ENCODE data around the gene BRD7.

BRD7 gene

DNA sequence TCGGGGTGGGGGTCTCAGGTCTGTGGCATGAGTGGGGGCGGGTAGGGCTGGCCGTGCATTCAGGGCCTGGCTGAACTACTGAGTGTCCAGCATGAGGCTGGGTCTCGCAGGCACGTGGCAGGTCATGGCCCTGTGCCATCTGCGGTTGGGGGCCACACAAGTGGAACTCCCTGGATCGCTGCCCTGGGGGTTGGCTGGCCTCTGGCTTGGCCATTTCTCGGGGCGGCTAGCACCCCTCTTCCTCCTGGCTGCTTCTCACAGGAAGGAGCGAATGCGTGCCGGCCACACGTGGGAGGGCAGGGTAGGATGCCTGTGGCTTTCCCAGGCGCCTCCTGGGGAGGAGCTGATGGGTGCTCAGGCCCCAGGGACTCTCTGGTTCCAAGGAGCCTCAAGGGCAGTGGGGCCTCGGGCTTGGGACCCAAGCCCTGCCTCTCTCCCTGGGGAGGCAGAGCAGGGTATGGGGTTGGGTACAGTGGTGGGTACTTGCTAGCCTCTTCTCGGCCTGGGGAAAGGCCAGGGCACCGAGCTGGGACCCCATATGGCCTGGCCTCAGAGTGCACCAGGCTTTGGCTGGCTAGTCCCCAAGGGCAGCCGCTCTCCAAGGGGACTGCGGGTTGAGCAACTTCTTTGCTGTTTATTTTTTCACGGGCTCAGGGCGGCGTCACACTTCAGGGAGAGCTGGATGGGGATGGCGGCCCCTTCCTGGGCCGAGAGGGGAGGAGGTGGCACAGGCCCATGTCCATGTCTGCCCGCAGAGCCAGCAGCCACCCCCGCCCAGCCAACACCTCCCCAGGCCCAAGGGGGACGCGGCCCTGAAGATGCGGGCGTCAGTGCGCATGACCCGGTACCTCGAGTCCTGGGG, 65.0 kb downstream of the BRD7 start:
- DNase-seq (ENCODE audit: low read depth in 2 of 2), result no peak

GRCh38 chr16:50303041-50303604, 65.7 kb downstream of the BRD7 start:
- DNase-seq (ENCODE audit: low read depth in 2 of 2), result no peak

DNA sequence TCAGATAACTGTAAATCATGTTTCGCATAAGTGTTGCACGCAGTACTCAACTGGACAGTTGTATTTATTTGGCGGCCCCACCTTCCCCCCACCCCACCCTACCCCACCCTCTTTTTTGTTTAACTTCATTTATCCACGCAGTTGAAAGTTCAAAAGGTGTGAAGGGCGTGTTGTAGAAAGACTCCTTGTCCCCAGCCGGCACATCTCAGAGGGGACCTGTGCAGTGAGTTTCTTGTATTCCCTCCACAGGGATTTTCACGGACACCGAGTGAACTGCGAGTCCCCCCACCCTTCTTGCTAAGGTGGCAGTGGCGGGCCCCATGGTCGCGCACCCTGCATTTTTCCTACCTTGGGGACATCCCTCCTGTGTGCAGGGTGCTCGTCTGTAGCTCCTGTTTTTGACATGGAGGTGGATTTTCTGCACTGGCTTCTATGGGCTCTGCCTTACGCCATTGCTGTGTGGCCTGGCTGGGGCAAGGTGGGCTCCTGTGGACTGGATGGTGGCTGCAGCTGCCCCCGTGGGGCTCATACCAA, 66.2 kb downstream of the BRD7 start:
- DNase-seq (ENCODE audit: low read depth in 2 of 2), result no peak

GRCh38 chr16:50301626-50302471, 66.9 kb downstream of the BRD7 start:
- DNase-seq (ENCODE audit: low read depth in 2 of 2), result no peak

- no peak for DNase-seq (ENCODE audit: low read depth in 2 of 2)
Measured at GRCh38 chr16:50300942-50301625, 67.7 kb downstream of the BRD7 start.

- DNase-seq (ENCODE audit: low read depth in 2 of 2), result no peak
Measured at GRCh38 chr16:50299508-50300105, 69.2 kb downstream of the BRD7 start.

DNA sequence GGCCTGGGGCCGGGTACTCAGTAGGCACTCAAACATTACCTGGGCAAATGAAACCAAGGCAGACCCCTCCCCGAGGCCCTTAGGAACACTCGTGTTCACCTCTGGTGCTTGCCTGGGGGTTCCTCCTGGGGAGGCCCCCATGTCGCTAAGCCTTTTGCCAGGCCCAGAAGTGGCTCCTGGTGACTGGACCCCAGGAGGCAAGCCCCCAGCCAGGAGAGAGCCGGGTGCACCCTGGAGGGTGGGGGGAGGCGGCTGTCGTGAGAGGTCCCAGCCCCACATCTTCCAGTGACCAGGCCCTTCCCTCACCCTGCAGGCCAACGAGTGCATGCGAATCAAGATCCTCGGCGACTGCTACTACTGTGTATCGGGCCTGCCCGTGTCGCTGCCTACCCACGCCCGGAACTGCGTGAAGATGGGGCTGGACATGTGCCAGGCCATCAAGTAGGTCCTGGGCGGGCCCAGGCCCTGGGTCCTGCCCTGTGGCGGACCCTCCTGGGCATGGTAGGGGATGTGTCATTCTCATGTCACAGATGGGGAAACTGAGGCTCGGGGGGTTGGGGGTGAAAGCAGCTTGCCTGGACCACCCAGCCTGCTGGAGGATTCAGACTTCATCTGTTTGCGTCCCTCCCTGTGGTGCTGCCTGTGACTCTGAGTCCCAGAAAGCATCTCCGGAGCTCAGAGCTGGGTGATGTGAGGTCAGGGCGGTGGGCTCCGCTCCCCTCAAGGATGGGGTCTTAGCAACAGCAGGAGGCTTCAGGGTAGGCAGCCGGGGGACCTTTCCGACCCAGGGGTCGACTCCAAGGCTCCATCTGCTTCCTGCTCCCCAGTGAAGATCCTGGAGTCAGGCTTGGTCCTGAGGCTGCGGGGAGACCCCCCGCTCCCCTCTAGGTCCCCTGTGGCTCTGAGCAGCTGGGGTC, 69.9 kb downstream of the BRD7 start:
- no peak for DNase-seq (ENCODE audit: low read depth in 2 of 2)

GRCh38 chr16:50298075-50298460, 70.7 kb downstream of the BRD7 start:
- no peak for DNase-seq (ENCODE audit: low read depth in 2 of 2)

DNA sequence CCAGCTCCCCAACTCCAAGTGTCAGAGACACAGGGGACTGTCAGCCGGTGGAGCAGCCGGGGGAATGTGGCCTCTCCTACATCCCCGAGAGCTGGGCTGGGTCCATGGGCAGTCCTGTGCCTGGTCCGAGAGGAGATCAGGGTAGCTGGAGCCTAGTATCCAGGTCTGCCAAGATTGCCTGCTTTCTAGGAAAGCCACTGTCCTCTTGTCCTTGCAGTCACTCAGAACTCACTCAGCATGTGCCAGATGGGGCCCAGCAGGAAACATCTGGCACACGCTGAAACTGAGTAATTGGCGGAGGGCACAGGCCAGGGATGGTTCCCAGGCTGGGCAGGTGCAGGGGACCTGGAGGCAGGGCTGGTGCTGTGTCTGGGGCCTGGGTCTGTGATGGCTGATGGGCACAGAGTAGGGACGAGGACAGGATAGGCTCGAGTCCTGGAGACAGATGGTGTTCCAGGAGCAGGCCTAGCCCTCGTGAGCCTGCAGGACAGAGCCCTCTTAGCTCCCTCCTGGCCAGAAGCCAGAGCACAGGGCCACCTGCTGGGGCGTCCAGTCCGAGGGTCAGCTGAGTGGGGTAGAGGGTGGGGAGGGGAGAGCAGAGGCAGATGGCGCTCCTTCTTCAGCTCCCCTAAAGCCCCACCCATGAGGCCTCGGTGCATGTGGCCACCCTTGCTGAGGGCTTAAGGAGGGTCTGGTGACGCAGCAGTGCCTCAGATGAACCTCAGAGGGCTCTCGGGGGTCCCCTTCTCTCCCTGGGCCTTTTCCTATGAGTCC, 71.3 kb downstream of the BRD7 start:
- no peak for DNase-seq (ENCODE audit: low read depth in 2 of 2)

GRCh38 chr16:50296807-50297206, 72.0 kb downstream of the BRD7 start:
- DNase-seq (ENCODE audit: low read depth in 2 of 2), result no peak

GRCh38 chr16:50295541-50296132, 73.2 kb downstream of the BRD7 start:
- DNase-seq (ENCODE audit: low read depth in 2 of 2), result no peak

DNA sequence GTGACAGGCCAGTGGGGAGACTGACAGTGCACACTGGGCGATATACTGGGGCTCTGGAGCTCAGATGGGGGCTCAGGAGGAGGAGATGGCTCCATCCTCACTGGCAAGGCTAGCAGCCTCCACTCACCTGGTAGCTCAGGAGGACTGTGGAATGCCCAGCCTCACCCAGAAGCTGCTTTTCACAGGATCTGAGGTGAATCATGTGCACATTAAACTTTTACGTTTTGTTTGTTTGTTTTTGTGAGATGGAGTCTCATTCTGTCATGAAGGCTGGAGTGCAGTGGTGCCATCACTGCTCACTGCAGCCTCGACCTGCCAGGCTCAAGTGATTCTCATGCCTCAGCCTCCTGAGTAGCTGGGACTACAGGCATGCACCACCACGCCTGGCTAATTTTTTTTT, 73.8 kb downstream of the BRD7 start:
- DNase-seq (ENCODE audit: low read depth in 2 of 2), result no peak

DNA sequence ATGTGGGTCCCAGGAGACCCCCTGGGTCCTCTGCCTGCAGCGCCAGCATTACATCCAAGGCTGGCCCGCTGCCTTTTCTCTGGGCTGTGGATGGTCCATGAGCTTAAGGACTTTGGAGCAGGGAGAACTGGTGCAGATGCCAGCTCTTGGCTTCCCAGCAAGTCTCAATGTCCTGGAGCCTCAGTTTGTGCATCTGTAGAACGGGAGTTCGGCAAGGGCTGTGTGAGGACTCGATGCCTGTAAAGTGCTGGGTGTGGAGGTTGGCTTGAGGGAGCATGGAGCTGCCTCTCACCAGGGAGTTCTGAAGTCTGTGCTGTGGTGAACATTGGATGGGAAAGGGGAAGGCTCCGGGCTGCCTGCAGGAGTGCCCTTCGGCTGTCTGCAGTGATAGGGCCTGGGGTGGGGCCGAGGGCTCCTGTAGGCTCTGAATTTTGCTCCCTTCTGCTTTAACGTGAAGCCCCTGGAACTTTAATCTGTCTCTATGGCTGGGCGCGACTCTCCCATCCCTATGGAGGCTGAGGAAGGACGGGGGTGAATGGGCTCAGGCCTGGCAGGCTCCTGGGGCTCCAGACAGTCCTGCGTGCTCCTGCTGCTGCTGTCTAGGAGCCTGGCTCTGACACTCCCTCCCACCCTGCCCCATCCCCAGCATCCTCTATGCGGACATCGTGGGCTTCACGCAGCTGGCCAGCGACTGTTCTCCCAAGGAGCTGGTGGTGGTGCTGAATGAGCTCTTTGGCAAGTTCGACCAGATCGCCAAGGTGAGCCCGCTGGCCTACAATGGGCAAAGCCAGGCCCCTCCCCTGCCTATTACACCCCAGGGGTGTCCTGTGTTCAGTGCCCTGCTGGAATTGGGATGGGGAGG, 74.6 kb downstream of the BRD7 start:
- DNase-seq (ENCODE audit: low read depth in 2 of 2), result no peak

- DNase-seq (ENCODE audit: low read depth in 2 of 2), result no peak
Measured at GRCh38 chr16:50293041-50293783, 75.6 kb downstream of the BRD7 start.

GRCh38 chr16:50292566-50292948, 76.2 kb downstream of the BRD7 start:
- DNase-seq (ENCODE audit: low read depth in 2 of 2), result no peak

GRCh38 chr16:50291719-50292565, 76.8 kb downstream of the BRD7 start:
- no peak for DNase-seq (ENCODE audit: low read depth in 2 of 2)
